H1 (cell line): Measurements from ENCODE around the gene CTPS1. TPM values are rescaled to one million over a fixed set of nuclear protein-coding genes. Genes with fewer than 3 reads are reported as not detected.

Source experiments
- CTCF ChIA-PET: fragments of 300-600 bp; sonication (Branson Sonifier 250); formaldehyde crosslinking; loops from one replicate; lab custom pipeline; 2021; ENCODE audit not compliant: partially characterized antibody; lab: Charles Lee
- POLR2A ChIA-PET: fragments of 300-600 bp; sonication (Branson Sonifier 250); formaldehyde crosslinking; loops from one replicate; lab custom pipeline; 2021; ENCODE audit warnings: inconsistent platforms; ENCODE audit not compliant: partially characterized antibody; lab: Charles Lee
- DNase-seq, 2 experiments: peaks; one replicate each; pipeline versions ENCODE4 v3.0.0 to v3.0.0-alpha.2; 2010 to 2022; ENCODE audit warnings: low spot score in 2 of 2, low read depth in 1 of 2, mixed read lengths in 1 of 2
- FAIRE-seq: peaks from 2 replicates; lab custom pipeline; 2011; peaks lifted over from hg19 to GRCh38; lab: Jason Lieb, UNC
- H2AFZ ChIP-seq: 2 replicates; pipeline ENCODE4 v1.8.1; 2012; ENCODE audit warnings: low read length, inconsistent platforms
- H2AK5ac ChIP-seq: 2 replicates; pipeline ENCODE4 v1.6.1; 2013; ENCODE audit warnings: low read depth, low read length
- H2BK120ac ChIP-seq: replicated peaks from 2 replicates; pipeline ENCODE3; 2013; ENCODE audit warnings: low read depth, low read length, inconsistent platforms
- H2BK12ac ChIP-seq: 2 replicates; pipeline ENCODE4 v1.6.1; 2013; ENCODE audit warnings: low read depth, low read length
- H2BK15ac ChIP-seq: 2 replicates; pipeline ENCODE4 v1.6.1; 2013; ENCODE audit warnings: low read length
- H2BK20ac ChIP-seq: 2 replicates; pipeline ENCODE4 v1.6.1; 2013; ENCODE audit warnings: low read length
- H2BK5ac ChIP-seq: 2 replicates; pipeline ENCODE4 v1.6.1; 2013; ENCODE audit warnings: low read depth, low read length
- H3K14ac ChIP-seq: 2 replicates; pipeline ENCODE4 v1.6.1; 2013; ENCODE audit warnings: inconsistent platforms; ENCODE audit not compliant: insufficient read length
- H3K18ac ChIP-seq: 2 replicates; pipeline ENCODE4 v1.6.1; 2013; ENCODE audit warnings: low read length; ENCODE audit errors: extremely low read depth
- H3K23ac ChIP-seq: 2 replicates; pipeline ENCODE4 v1.6.1; 2013; ENCODE audit warnings: inconsistent platforms; ENCODE audit not compliant: insufficient read length
- H3K23me2 ChIP-seq: 2 replicates; pipeline ENCODE4 v1.6.1; 2013; ENCODE audit warnings: low read depth, low read length
- H3K27ac ChIP-seq: 2 replicates; pipeline ENCODE4 v1.6.1; 2011; ENCODE audit warnings: low read depth, low read length, inconsistent platforms
- H3K27me3 ChIP-seq, 4 experiments: replicated peaks in 1 of 4; 1 replicate in 1 of 4; 2 replicates in 3 of 4; pipeline versions ENCODE4 v1.6.1 to v1.8.1; 2011 to 2013; ENCODE audit warnings: low read length in 3 of 4, mild to moderate bottlenecking in 3 of 4, inconsistent platforms in 2 of 4, mixed read lengths in 2 of 4, moderate library complexity in 1 of 4; ENCODE audit not compliant: control insufficient read depth in 3 of 4, insufficient read depth in 3 of 4; ENCODE audit errors: extremely low read depth in 1 of 4
- H3K36me3 ChIP-seq, 4 experiments: 2 replicates each; pipeline versions ENCODE4 v1.6.1 to v1.8.1; 2011 to 2013; ENCODE audit warnings: mild to moderate bottlenecking in 4 of 4, low read length in 3 of 4, moderate library complexity in 2 of 4, control low read depth in 1 of 4, inconsistent platforms in 1 of 4; ENCODE audit not compliant: insufficient read depth in 4 of 4, control insufficient read depth in 2 of 4
- H3K4ac ChIP-seq: replicated peaks from 2 replicates; pipeline ENCODE3; 2013; ENCODE audit warnings: low read length, low read depth, mixed read lengths, inconsistent platforms; ENCODE audit not compliant: insufficient read length
- H3K4me1 ChIP-seq, 4 experiments: replicated peaks in 1 of 4; 1 replicate in 1 of 4; 2 replicates in 3 of 4; pipeline versions ENCODE4 v1.6.1 to v1.8.1; 2011 to 2013; ENCODE audit warnings: low read length in 3 of 4, inconsistent platforms in 2 of 4, mixed read lengths in 1 of 4; ENCODE audit not compliant: insufficient read depth in 4 of 4, control insufficient read depth in 3 of 4
- H3K4me2 ChIP-seq, 2 experiments: 2 replicates each; pipeline versions ENCODE4 v1.6.1 to v1.8.1; 2011 to 2013; ENCODE audit warnings: low read depth in 2 of 2, low read length in 2 of 2, control low read depth in 1 of 2, inconsistent platforms in 1 of 2, mild to moderate bottlenecking in 1 of 2; ENCODE audit not compliant: insufficient read depth in 1 of 2
- H3K4me3 ChIP-seq, 4 experiments: fragments of 200-600, 300-600 bp in 1 of 4; sonication (generic), shearing (Covaris generic), sonication (Bioruptor Twin) in 1 of 4; 2 replicates each; pipeline versions ENCODE4 v1.5.1 to v1.8.1; 2011 to 2016; ENCODE audit warnings: low read length in 4 of 4, low read depth in 3 of 4, control low read depth in 2 of 4, inconsistent platforms in 2 of 4, mild to moderate bottlenecking in 2 of 4, mixed read lengths in 1 of 4, moderate library complexity in 1 of 4; ENCODE audit not compliant: insufficient read depth in 2 of 4; ENCODE audit errors: extremely low read depth in 1 of 4
- H3K56ac ChIP-seq: replicated peaks from 2 replicates; pipeline ENCODE3; 2013; ENCODE audit warnings: low read depth, mild to moderate bottlenecking, mixed read lengths, low read length, inconsistent platforms; ENCODE audit not compliant: insufficient read length
- H3K79me1 ChIP-seq: 2 replicates; pipeline ENCODE4 v1.6.1; 2013; ENCODE audit warnings: low read depth, low read length, control low read depth
- H3K79me2 ChIP-seq, 2 experiments: 2 replicates each; pipeline versions ENCODE4 v1.6.1 to v1.8.1; 2012 to 2013; ENCODE audit warnings: low read length in 2 of 2, mild to moderate bottlenecking in 2 of 2, inconsistent platforms in 1 of 2; ENCODE audit not compliant: insufficient read depth in 2 of 2, control insufficient read depth in 1 of 2
- H3K9ac ChIP-seq, 4 experiments: replicated peaks in 1 of 4; 1 replicate in 1 of 4; 2 replicates in 3 of 4; pipeline versions ENCODE4 v1.6.1 to v1.8.1; 2011 to 2013; ENCODE audit warnings: low read depth in 3 of 4, low read length in 3 of 4, control low read depth in 2 of 4, mild to moderate bottlenecking in 2 of 4, moderate library complexity in 2 of 4, inconsistent platforms in 1 of 4; ENCODE audit errors: extremely low read depth in 1 of 4
- H3K9me3 ChIP-seq, 2 experiments: 2 replicates each; pipeline versions ENCODE4 v1.6.1 to v1.8.1; 2012 to 2013; ENCODE audit warnings: mild to moderate bottlenecking in 2 of 2, moderate library complexity in 2 of 2, control low read depth in 1 of 2, inconsistent platforms in 1 of 2, low read depth in 1 of 2, low read length in 1 of 2, mixed read lengths in 1 of 2; ENCODE audit not compliant: insufficient read depth in 2 of 2
- H4K20me1 ChIP-seq, 2 experiments: replicated peaks in 1 of 2; 2 replicates each; pipeline versions ENCODE3 to v1.8.1; 2011 to 2013; ENCODE audit warnings: inconsistent platforms in 2 of 2, low read length in 2 of 2, mild to moderate bottlenecking in 1 of 2; ENCODE audit not compliant: insufficient read depth in 2 of 2, control insufficient read depth in 1 of 2
- H4K5ac ChIP-seq: 2 replicates; pipeline ENCODE4 v1.6.1; 2013; ENCODE audit warnings: low read length, low read depth, mixed read lengths, inconsistent platforms; ENCODE audit not compliant: insufficient read length
- H4K8ac ChIP-seq: 2 replicates; pipeline ENCODE4 v1.8.0; 2013; ENCODE audit warnings: mild to moderate bottlenecking, moderate library complexity, low read length, inconsistent platforms; ENCODE audit not compliant: insufficient read depth; ENCODE audit errors: extremely low read depth
- H4K91ac ChIP-seq: replicated peaks from 2 replicates; pipeline ENCODE3; 2013; ENCODE audit warnings: low read length, mixed read lengths, inconsistent platforms; ENCODE audit not compliant: insufficient read length
- ATF3 ChIP-seq: IDR thresholded peaks from 2 replicates; pipeline ENCODE4 v1.6.1; 2011; ENCODE audit warnings: low read depth, mild to moderate bottlenecking, low read length; ENCODE audit not compliant: insufficient read depth
- BCL11A ChIP-seq, 2 experiments: IDR thresholded peaks; one replicate each; pipeline ENCODE4 v1.6.1; 2011; ENCODE audit warnings: low read depth in 2 of 2, low read length in 2 of 2, mild to moderate bottlenecking in 2 of 2
- CEBPB ChIP-seq: IDR thresholded peaks from 2 replicates; pipeline ENCODE4 v1.6.1; 2012; ENCODE audit warnings: low read depth, low read length
- CHD1 ChIP-seq: IDR thresholded peaks from 2 replicates; pipeline ENCODE4 v1.6.1; 2012; ENCODE audit warnings: low read depth, low read length, improper control_type of control experiment
- HDAC6 ChIP-seq: IDR thresholded peaks from one replicate; pipeline ENCODE4 v1.7.1; 2012; ENCODE audit warnings: low read depth, mild to moderate bottlenecking, inconsistent platforms, low read length, moderate library complexity
- POLR2A ChIP-seq, 2 experiments: IDR thresholded peaks; 1 replicate in 1 of 2; 2 replicates in 1 of 2; pipeline ENCODE4 v1.6.1; 2011; ENCODE audit warnings: low read depth in 2 of 2, low read length in 2 of 2, mild to moderate bottlenecking in 2 of 2; ENCODE audit errors: control extremely low read depth in 1 of 2
- POU5F1 ChIP-seq: IDR thresholded peaks from 2 replicates; pipeline ENCODE4 v1.6.1; 2011; ENCODE audit warnings: low read depth, mild to moderate bottlenecking, low read length, moderate library complexity
- RXRA ChIP-seq: IDR thresholded peaks from 2 replicates; pipeline ENCODE4 v1.6.1; 2011; ENCODE audit warnings: low read depth, mild to moderate bottlenecking, low read length, moderate library complexity; ENCODE audit not compliant: insufficient read depth
- SIX5 ChIP-seq: IDR thresholded peaks from 2 replicates; pipeline ENCODE4 v1.6.1; 2011; ENCODE audit warnings: mild to moderate bottlenecking, low read depth, low read length
- TAF1 ChIP-seq: IDR thresholded peaks from 2 replicates; pipeline ENCODE4 v1.6.1; 2011; ENCODE audit warnings: mild to moderate bottlenecking, low read depth, low read length
- WGBS, 2 experiments: shearing (Covaris generic) in 1 of 2; methylation state at CpG; one replicate each; pipeline versions ENCODE4 v1.1.6 to v1.1.7; 2013 to 2015; ENCODE audit warnings: low lambda C conversion rate in 2 of 2, mixed read lengths in 2 of 2, inconsistent platforms in 1 of 2, low coverage in 1 of 2, missing lambda C conversion rate in 1 of 2; ENCODE audit not compliant: insufficient replicate concordance in 2 of 2, insufficient coverage in 1 of 2, insufficient read length in 1 of 2; ENCODE audit errors: extremely low coverage in 1 of 2, missing lambda C conversion rate in 1 of 2; 5-methylcytosine and 5-hydroxymethylcytosine counted together
- polyA plus RNA-seq, 7 experiments: library from polyadenylated mRNA; depleted of rRNA in 3 of 7; stranded (reverse) in 5 of 7; unstranded in 2 of 7; fragments of >200 nt in 5 of 7; fragments of 200-250 nt in 2 of 7; gene quantifications; 1 replicate in 5 of 7; 2 replicates in 1 of 7; 4 replicates in 1 of 7; pipeline versions ENCODE4 v1.2.1 to v1.2.3, GENCODE V29; 2011 to 2013; ENCODE audit warnings: missing spikeins in 2 of 7, mixed read lengths in 2 of 7
- total RNA-seq: library from RNA; stranded (reverse); fragmentation: NEBNext Ultra II Directional; extraction: Animal tissue kit (Norgen Biotek cat#: 25700); gene quantifications from 2 replicates; pipeline ENCODE4 v1.2.1, GENCODE V29; 2021

CTPS1 gene
- total and polyA plus RNA-seq, 2 of the 8 experiments (the other 6 are each of a cell fraction or from before 2014, with no cell fraction given), result 35.5 to 103 TPM

GRCh38 chr1:40977716-40978115 is 1.8 kb upstream of the CTPS1 start:
- Histone ChIP-seq H4K8ac (no peak overlapping the region), H2BK20ac (no peak overlapping the region), H4K91ac (no peak overlapping the region), H2BK120ac (no peak overlapping the region), H3K79me2 (peaks cover 17 to 27% of the 10 kb centered on the region in 2 experiments), H3K9me3 (no peaks in the 10 kb centered on the region), H3K4me1 (peaks cover 4 to 11% (median 6%) of the 10 kb centered on the region in 4 experiments; a peak in 5 of 7 replicates), H3K56ac (no peak overlapping the region), H3K27me3 (no peaks in the 10 kb centered on the region), H2AK5ac (no peak overlapping the region), H4K20me1 (peaks cover 3 to 10% of the 10 kb centered on the region in 2 experiments), H3K14ac (no peak overlapping the region), H2AFZ (no peak overlapping the region), H2BK5ac (no peak overlapping the region), H3K18ac (no peak overlapping the region), H2BK15ac (no peak overlapping the region), H3K4ac (no peak overlapping the region), H4K5ac (no peak overlapping the region), H3K36me3 (no peaks in the 10 kb centered on the region), H3K23ac (no peak overlapping the region), H2BK12ac (no peak overlapping the region), H3K27ac (no peak overlapping the region), H3K4me3 (no peak overlapping the region), H3K4me2 (no peak overlapping the region), H3K79me1 (no peaks in the 10 kb centered on the region), H3K23me2 (peaks cover 11% of the 10 kb centered on the region; the same call in 1 of the 2 replicates), H3K9ac (no peak overlapping the region)
- 100% methylated on average over 1 of the region's 1 CpG; no CpG with 5 or more reads in 1 of the 2 experiments for WGBS, 2 experiments
- FAIRE-seq (no peak), DNase-seq (no peak)
- TF ChIP-seq HDAC6, result no peak
- TF ChIP-seq BCL11A (IDR thresholded peaks at IDR 0.05; ENCODE audit: low read depth in 2 of 2, low read length in 2 of 2), result no peak
- TF ChIP-seq POU5F1, result no peak
- no peak for TF ChIP-seq SIX5
- no peak for TF ChIP-seq CHD1
- no peak for TF ChIP-seq ATF3
- TF ChIP-seq TAF1, result no peak
- no peak for TF ChIP-seq RXRA
- no peak for TF ChIP-seq POLR2A (IDR thresholded peaks at IDR 0.05; ENCODE audit: control extremely low read depth in 1 of 2, low read depth in 2 of 2, low read length in 2 of 2)
- TF ChIP-seq CEBPB, result no peak
- ChIA-PET CTCF (interaction anchor here (0.6 to 0.9 kb wide), 2 partner anchors 29 to 213 kb away, joined by 3 to 5 read pairs; no protein-coding TSS in a partner anchor), POLR2A (interaction anchor here (1.0 kb wide), 1 partner anchor 44 kb away, joined by 3 read pairs; the partner anchor contains the start of gene SLFNL1)
